ENCODE results near the gene MRPL16. TPM values are rescaled to one million over a fixed set of nuclear protein-coding genes. Genes with fewer than 3 reads are reported as not detected.
A peak's percentile ranks its signal among the peaks of the same experiment; 100 is the strongest.

Gene MRPL16
- total and polyA plus RNA-seq, 4 donors, result 38.2 to 54.1 (median 40.2) TPM

- Histone ChIP-seq H3K27ac (ENCODE audit: low read depth in 1 of 2, low read length in 1 of 2) (peak overlapping the region; percentile 67 to 96), H3K4me3 (no peak overlapping the region), H3K9ac (ENCODE audit: insufficient read depth in 1 of 2, low read length in 2 of 2) (no peak overlapping the region), H3K9me3 (ENCODE audit: control insufficient read depth in 4 of 4, insufficient read depth in 3 of 4, low read length in 3 of 4) (no peaks in the 10 kb centered on the region), H3K4me1 (ENCODE audit: control insufficient read depth in 5 of 5, insufficient read depth in 5 of 5, low read length in 5 of 5) (peaks cover 0 to 9% (median 0%) of the 10 kb centered on the region in 5 donors), H3K36me3 (ENCODE audit: control insufficient read depth in 4 of 4, insufficient read depth in 4 of 4, low read length in 4 of 4) (peaks cover 0 to 5% (median 0%) of the 10 kb centered on the region in 4 donors), H3K27me3 (ENCODE audit: control insufficient read depth in 3 of 3, insufficient read depth in 3 of 3, low read length in 2 of 3) (peaks cover 0 to 12% (median 0%) of the 10 kb centered on the region in 3 donors)
- no peak for DNase-seq
- 26 to 38% methylated on average over 4 of the region's 4 CpGs for WGBS, 2 donors
- ATAC-seq (ENCODE audit: insufficient read depth, low FRiP score), result no peak
- TF ChIP-seq, protein P1, sequence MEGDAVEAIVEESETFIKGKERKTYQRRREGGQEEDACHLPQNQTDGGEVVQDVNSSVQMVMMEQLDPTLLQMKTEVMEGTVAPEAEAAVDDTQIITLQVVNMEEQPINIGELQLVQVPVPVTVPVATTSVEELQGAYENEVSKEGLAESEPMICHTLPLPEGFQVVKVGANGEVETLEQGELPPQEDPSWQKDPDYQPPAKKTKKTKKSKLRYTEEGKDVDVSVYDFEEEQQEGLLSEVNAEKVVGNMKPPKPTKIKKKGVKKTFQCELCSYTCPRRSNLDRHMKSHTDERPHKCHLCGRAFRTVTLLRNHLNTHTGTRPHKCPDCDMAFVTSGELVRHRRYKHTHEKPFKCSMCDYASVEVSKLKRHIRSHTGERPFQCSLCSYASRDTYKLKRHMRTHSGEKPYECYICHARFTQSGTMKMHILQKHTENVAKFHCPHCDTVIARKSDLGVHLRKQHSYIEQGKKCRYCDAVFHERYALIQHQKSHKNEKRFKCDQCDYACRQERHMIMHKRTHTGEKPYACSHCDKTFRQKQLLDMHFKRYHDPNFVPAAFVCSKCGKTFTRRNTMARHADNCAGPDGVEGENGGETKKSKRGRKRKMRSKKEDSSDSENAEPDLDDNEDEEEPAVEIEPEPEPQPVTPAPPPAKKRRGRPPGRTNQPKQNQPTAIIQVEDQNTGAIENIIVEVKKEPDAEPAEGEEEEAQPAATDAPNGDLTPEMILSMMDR (IDR thresholded peaks at IDR 0.05; ENCODE audit: control extremely low read depth, extremely low read depth), result no peak
These were observed 53.7 kb downstream of the MRPL16 start for GRCh38 chr11:59756845-59757244.

DNA sequence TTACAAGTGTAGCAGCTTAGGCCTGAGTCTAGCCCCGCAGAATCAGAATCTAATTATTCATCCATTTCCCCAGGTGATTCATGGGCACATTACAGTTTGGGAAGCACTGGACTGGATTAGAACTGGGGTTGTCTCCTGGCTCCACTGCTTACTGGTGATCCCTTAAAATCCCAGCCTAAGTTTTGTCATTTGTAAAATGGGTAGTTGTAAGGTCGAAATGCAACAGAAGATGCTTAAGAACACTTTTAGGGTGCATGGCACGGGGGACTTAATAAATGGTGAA lies 54.1 kb downstream of the MRPL16 start:
- Histone ChIP-seq H3K27ac (ENCODE audit: low read depth in 1 of 2, low read length in 1 of 2) (peak overlapping the region; percentile 56 to 96), H3K9me3 (ENCODE audit: control insufficient read depth in 4 of 4, insufficient read depth in 3 of 4, low read length in 3 of 4) (no peaks in the 10 kb centered on the region), H3K4me1 (ENCODE audit: control insufficient read depth in 5 of 5, insufficient read depth in 5 of 5, low read length in 5 of 5) (peaks cover 0 to 9% (median 0%) of the 10 kb centered on the region in 5 donors), H3K36me3 (ENCODE audit: control insufficient read depth in 4 of 4, insufficient read depth in 4 of 4, low read length in 4 of 4) (peaks cover 0 to 5% (median 0%) of the 10 kb centered on the region in 4 donors), H3K9ac (ENCODE audit: insufficient read depth in 1 of 2, low read length in 2 of 2) (no peak overlapping the region), H3K4me3 (peak overlapping the region; percentile 28), H3K27me3 (ENCODE audit: control insufficient read depth in 3 of 3, insufficient read depth in 3 of 3, low read length in 2 of 3) (peaks cover 0 to 12% (median 0%) of the 10 kb centered on the region in 3 donors)
- TF ChIP-seq, protein P1 (IDR thresholded peaks at IDR 0.05; ENCODE audit: control extremely low read depth, extremely low read depth), result no peak
- DNase-seq (no peak), ATAC-seq (ENCODE audit: insufficient read depth, low FRiP score) (no peak)
- WGBS, 2 donors, result 28 to 38% methylated on average over 3 of the region's 3 CpGs

Other genes with a start within 250 kb of the MRPL16 start
- 10 to 100 TPM; 39.1 to 41.9 TPM for gene OSBP, start 195.0 kb downstream of the MRPL16 start, total RNA-seq
- gene OSBP, start 195.0 kb downstream of the MRPL16 start, polyA plus RNA-seq, result 10 to 100 TPM; 12.0 to 21.2 TPM
- 10 to 100 TPM; 23.1 to 29.3 TPM for gene PATL1, start 141.7 kb downstream of the MRPL16 start, total RNA-seq
- 10 to 100 TPM; 12.8 to 28.8 TPM for gene PATL1, start 141.7 kb downstream of the MRPL16 start, polyA plus RNA-seq
- gene OR10V1, start 96.9 kb downstream of the MRPL16 start, total RNA-seq, result not detected
- not detected for gene OR10V1, start 96.9 kb downstream of the MRPL16 start, polyA plus RNA-seq
- gene STX3, start 55.4 kb downstream of the MRPL16 start, total RNA-seq, result 10 to 100 TPM; 48.1 to 61.5 TPM
- 10 to 100 TPM; 38.9 to 46.0 TPM for gene STX3, start 55.4 kb downstream of the MRPL16 start, polyA plus RNA-seq
- gene CBLIF, start 34.7 kb upstream of the MRPL16 start, total RNA-seq, result not detected
- not detected for gene CBLIF, start 34.7 kb upstream of the MRPL16 start, polyA plus RNA-seq
- gene TCN1, start 55.7 kb upstream of the MRPL16 start, total RNA-seq, result 1 to 10 TPM; 3.0 to 4.4 TPM
- gene TCN1, start 55.7 kb upstream of the MRPL16 start, polyA plus RNA-seq, result 1 to 10 TPM in 1 of 2 donors, under 1 TPM in 1; 0.43 to 4.9 TPM
- not detected for gene OOSP3, start 68.0 kb upstream of the MRPL16 start, total RNA-seq
- gene OOSP3, start 68.0 kb upstream of the MRPL16 start, polyA plus RNA-seq, result under 1 TPM; 0.08 to 0.14 TPM
- gene OOSP1, start 127.7 kb upstream of the MRPL16 start, total RNA-seq, result not detected
- gene OOSP1, start 127.7 kb upstream of the MRPL16 start, polyA plus RNA-seq, result not detected
- gene OOSP4A, start 153.3 kb upstream of the MRPL16 start, total RNA-seq, result under 1 TPM in 1 of 2 donors, not detected in 1; 0.40 TPM
- not detected for gene OOSP4A, start 153.3 kb upstream of the MRPL16 start, polyA plus RNA-seq
- gene OOSP4B, start 206.4 kb upstream of the MRPL16 start, total RNA-seq, result not detected
- not detected for gene OOSP4B, start 206.4 kb upstream of the MRPL16 start, polyA plus RNA-seq
- not detected for gene OOSP2, start 229.6 kb upstream of the MRPL16 start, total RNA-seq
- not detected for gene OOSP2, start 229.6 kb upstream of the MRPL16 start, polyA plus RNA-seq
- gene MS4A3, start 245.9 kb upstream of the MRPL16 start, total RNA-seq, result 1 to 10 TPM in 1 of 2 donors, under 1 TPM in 1; 0.25 to 6.6 TPM
- gene MS4A3, start 245.9 kb upstream of the MRPL16 start, polyA plus RNA-seq, result 1 to 10 TPM in 1 of 2 donors, under 1 TPM in 1; 0.20 to 2.6 TPM

All from lung (tissue), 12 donors.